H1 (cell line): Measurements from ENCODE around the gene PYGB. TPM values are rescaled to one million over a fixed set of nuclear protein-coding genes. Genes with fewer than 3 reads are reported as not detected.

ENCODE experiments used
- CTCF ChIA-PET: fragments of 300-600 bp; sonication (Branson Sonifier 250); formaldehyde crosslinking; loops from one replicate; lab custom pipeline; 2021; ENCODE audit not compliant: partially characterized antibody; lab: Charles Lee
- POLR2A ChIA-PET: fragments of 300-600 bp; sonication (Branson Sonifier 250); formaldehyde crosslinking; loops from one replicate; lab custom pipeline; 2021; ENCODE audit warnings: inconsistent platforms; ENCODE audit not compliant: partially characterized antibody; lab: Charles Lee
- DNase-seq, 2 experiments: peaks; one replicate each; pipeline versions ENCODE4 v3.0.0 to v3.0.0-alpha.2; 2010 to 2022; ENCODE audit warnings: low spot score in 2 of 2, low read depth in 1 of 2, mixed read lengths in 1 of 2
- FAIRE-seq: peaks from 2 replicates; lab custom pipeline; 2011; peaks lifted over from hg19 to GRCh38; lab: Jason Lieb, UNC
- H2AFZ ChIP-seq: 2 replicates; pipeline ENCODE4 v1.8.1; 2012; ENCODE audit warnings: low read length, inconsistent platforms
- H2AK5ac ChIP-seq: 2 replicates; pipeline ENCODE4 v1.6.1; 2013; ENCODE audit warnings: low read depth, low read length
- H2BK120ac ChIP-seq: replicated peaks from 2 replicates; pipeline ENCODE3; 2013; ENCODE audit warnings: low read depth, low read length, inconsistent platforms
- H2BK12ac ChIP-seq: 2 replicates; pipeline ENCODE4 v1.6.1; 2013; ENCODE audit warnings: low read depth, low read length
- H2BK15ac ChIP-seq: 2 replicates; pipeline ENCODE4 v1.6.1; 2013; ENCODE audit warnings: low read length
- H2BK20ac ChIP-seq: 2 replicates; pipeline ENCODE4 v1.6.1; 2013; ENCODE audit warnings: low read length
- H2BK5ac ChIP-seq: 2 replicates; pipeline ENCODE4 v1.6.1; 2013; ENCODE audit warnings: low read depth, low read length
- H3K14ac ChIP-seq: 2 replicates; pipeline ENCODE4 v1.6.1; 2013; ENCODE audit warnings: inconsistent platforms; ENCODE audit not compliant: insufficient read length
- H3K18ac ChIP-seq: 2 replicates; pipeline ENCODE4 v1.6.1; 2013; ENCODE audit warnings: low read length; ENCODE audit errors: extremely low read depth
- H3K23ac ChIP-seq: 2 replicates; pipeline ENCODE4 v1.6.1; 2013; ENCODE audit warnings: inconsistent platforms; ENCODE audit not compliant: insufficient read length
- H3K23me2 ChIP-seq: 2 replicates; pipeline ENCODE4 v1.6.1; 2013; ENCODE audit warnings: low read depth, low read length
- H3K27ac ChIP-seq: 2 replicates; pipeline ENCODE4 v1.6.1; 2011; ENCODE audit warnings: low read depth, low read length, inconsistent platforms
- H3K27me3 ChIP-seq, 4 experiments: replicated peaks in 1 of 4; 1 replicate in 1 of 4; 2 replicates in 3 of 4; pipeline versions ENCODE4 v1.6.1 to v1.8.1; 2011 to 2013; ENCODE audit warnings: low read length in 3 of 4, mild to moderate bottlenecking in 3 of 4, inconsistent platforms in 2 of 4, mixed read lengths in 2 of 4, moderate library complexity in 1 of 4; ENCODE audit not compliant: control insufficient read depth in 3 of 4, insufficient read depth in 3 of 4; ENCODE audit errors: extremely low read depth in 1 of 4
- H3K36me3 ChIP-seq, 4 experiments: 2 replicates each; pipeline versions ENCODE4 v1.6.1 to v1.8.1; 2011 to 2013; ENCODE audit warnings: mild to moderate bottlenecking in 4 of 4, low read length in 3 of 4, moderate library complexity in 2 of 4, control low read depth in 1 of 4, inconsistent platforms in 1 of 4; ENCODE audit not compliant: insufficient read depth in 4 of 4, control insufficient read depth in 2 of 4
- H3K4ac ChIP-seq: replicated peaks from 2 replicates; pipeline ENCODE3; 2013; ENCODE audit warnings: low read length, low read depth, mixed read lengths, inconsistent platforms; ENCODE audit not compliant: insufficient read length
- H3K4me1 ChIP-seq, 4 experiments: replicated peaks in 1 of 4; 1 replicate in 1 of 4; 2 replicates in 3 of 4; pipeline versions ENCODE4 v1.6.1 to v1.8.1; 2011 to 2013; ENCODE audit warnings: low read length in 3 of 4, inconsistent platforms in 2 of 4, mixed read lengths in 1 of 4; ENCODE audit not compliant: insufficient read depth in 4 of 4, control insufficient read depth in 3 of 4
- H3K4me2 ChIP-seq, 2 experiments: 2 replicates each; pipeline versions ENCODE4 v1.6.1 to v1.8.1; 2011 to 2013; ENCODE audit warnings: low read depth in 2 of 2, low read length in 2 of 2, control low read depth in 1 of 2, inconsistent platforms in 1 of 2, mild to moderate bottlenecking in 1 of 2; ENCODE audit not compliant: insufficient read depth in 1 of 2
- H3K4me3 ChIP-seq, 4 experiments: fragments of 200-600, 300-600 bp in 1 of 4; sonication (generic), shearing (Covaris generic), sonication (Bioruptor Twin) in 1 of 4; 2 replicates each; pipeline versions ENCODE4 v1.5.1 to v1.8.1; 2011 to 2016; ENCODE audit warnings: low read length in 4 of 4, low read depth in 3 of 4, control low read depth in 2 of 4, inconsistent platforms in 2 of 4, mild to moderate bottlenecking in 2 of 4, mixed read lengths in 1 of 4, moderate library complexity in 1 of 4; ENCODE audit not compliant: insufficient read depth in 2 of 4; ENCODE audit errors: extremely low read depth in 1 of 4
- H3K56ac ChIP-seq: replicated peaks from 2 replicates; pipeline ENCODE3; 2013; ENCODE audit warnings: low read depth, mild to moderate bottlenecking, mixed read lengths, low read length, inconsistent platforms; ENCODE audit not compliant: insufficient read length
- H3K79me1 ChIP-seq: 2 replicates; pipeline ENCODE4 v1.6.1; 2013; ENCODE audit warnings: low read depth, low read length, control low read depth
- H3K79me2 ChIP-seq, 2 experiments: 2 replicates each; pipeline versions ENCODE4 v1.6.1 to v1.8.1; 2012 to 2013; ENCODE audit warnings: low read length in 2 of 2, mild to moderate bottlenecking in 2 of 2, inconsistent platforms in 1 of 2; ENCODE audit not compliant: insufficient read depth in 2 of 2, control insufficient read depth in 1 of 2
- H3K9ac ChIP-seq, 4 experiments: replicated peaks in 1 of 4; 1 replicate in 1 of 4; 2 replicates in 3 of 4; pipeline versions ENCODE4 v1.6.1 to v1.8.1; 2011 to 2013; ENCODE audit warnings: low read depth in 3 of 4, low read length in 3 of 4, control low read depth in 2 of 4, mild to moderate bottlenecking in 2 of 4, moderate library complexity in 2 of 4, inconsistent platforms in 1 of 4; ENCODE audit errors: extremely low read depth in 1 of 4
- H3K9me3 ChIP-seq, 2 experiments: 2 replicates each; pipeline versions ENCODE4 v1.6.1 to v1.8.1; 2012 to 2013; ENCODE audit warnings: mild to moderate bottlenecking in 2 of 2, moderate library complexity in 2 of 2, control low read depth in 1 of 2, inconsistent platforms in 1 of 2, low read depth in 1 of 2, low read length in 1 of 2, mixed read lengths in 1 of 2; ENCODE audit not compliant: insufficient read depth in 2 of 2
- H4K20me1 ChIP-seq, 2 experiments: replicated peaks in 1 of 2; 2 replicates each; pipeline versions ENCODE3 to v1.8.1; 2011 to 2013; ENCODE audit warnings: inconsistent platforms in 2 of 2, low read length in 2 of 2, mild to moderate bottlenecking in 1 of 2; ENCODE audit not compliant: insufficient read depth in 2 of 2, control insufficient read depth in 1 of 2
- H4K5ac ChIP-seq: 2 replicates; pipeline ENCODE4 v1.6.1; 2013; ENCODE audit warnings: low read length, low read depth, mixed read lengths, inconsistent platforms; ENCODE audit not compliant: insufficient read length
- H4K8ac ChIP-seq: 2 replicates; pipeline ENCODE4 v1.8.0; 2013; ENCODE audit warnings: mild to moderate bottlenecking, moderate library complexity, low read length, inconsistent platforms; ENCODE audit not compliant: insufficient read depth; ENCODE audit errors: extremely low read depth
- H4K91ac ChIP-seq: replicated peaks from 2 replicates; pipeline ENCODE3; 2013; ENCODE audit warnings: low read length, mixed read lengths, inconsistent platforms; ENCODE audit not compliant: insufficient read length
- ATF3 ChIP-seq: IDR thresholded peaks from 2 replicates; pipeline ENCODE4 v1.6.1; 2011; ENCODE audit warnings: low read depth, mild to moderate bottlenecking, low read length; ENCODE audit not compliant: insufficient read depth
- USF2 ChIP-seq: IDR thresholded peaks from 2 replicates; pipeline ENCODE4 v1.6.1; 2011; ENCODE audit warnings: low read length, improper control_type of control experiment
- WGBS, 2 experiments: shearing (Covaris generic) in 1 of 2; methylation state at CpG; one replicate each; pipeline versions ENCODE4 v1.1.6 to v1.1.7; 2013 to 2015; ENCODE audit warnings: low lambda C conversion rate in 2 of 2, mixed read lengths in 2 of 2, inconsistent platforms in 1 of 2, low coverage in 1 of 2, missing lambda C conversion rate in 1 of 2; ENCODE audit not compliant: insufficient replicate concordance in 2 of 2, insufficient coverage in 1 of 2, insufficient read length in 1 of 2; ENCODE audit errors: extremely low coverage in 1 of 2, missing lambda C conversion rate in 1 of 2; 5-methylcytosine and 5-hydroxymethylcytosine counted together
- polyA plus RNA-seq, 7 experiments: library from polyadenylated mRNA; depleted of rRNA in 3 of 7; stranded (reverse) in 5 of 7; unstranded in 2 of 7; fragments of >200 nt in 5 of 7; fragments of 200-250 nt in 2 of 7; gene quantifications; 1 replicate in 5 of 7; 2 replicates in 1 of 7; 4 replicates in 1 of 7; pipeline versions ENCODE4 v1.2.1 to v1.2.3, GENCODE V29; 2011 to 2013; ENCODE audit warnings: missing spikeins in 2 of 7, mixed read lengths in 2 of 7
- total RNA-seq: library from RNA; stranded (reverse); fragmentation: NEBNext Ultra II Directional; extraction: Animal tissue kit (Norgen Biotek cat#: 25700); gene quantifications from 2 replicates; pipeline ENCODE4 v1.2.1, GENCODE V29; 2021

PYGB gene
- total and polyA plus RNA-seq, 2 of the 8 experiments (the other 6 are each of a cell fraction or from before 2014, with no cell fraction given) = 26.6 to 56.0 TPM

- Histone ChIP-seq H3K4ac (no peak overlapping the region), H3K4me2 (no peak overlapping the region), H3K27me3 (no peaks in the 10 kb centered on the region), H3K4me3 (no peak overlapping the region), H4K8ac (no peak overlapping the region; the same call in 1 of the 2 replicates), H3K56ac (no peak overlapping the region), H4K5ac (no peak overlapping the region), H3K79me1 (peaks cover 13% of the 10 kb centered on the region), H3K9me3 (no peaks in the 10 kb centered on the region; a peak in 1 of 4 replicates), H3K9ac (no peak overlapping the region), H2AK5ac (no peak overlapping the region), H3K27ac (no peak overlapping the region), H3K4me1 (no peaks in the 10 kb centered on the region), H3K14ac (no peak overlapping the region), H2BK15ac (no peak overlapping the region), H3K18ac (no peak overlapping the region), H4K20me1 (peaks cover 2 to 10% of the 10 kb centered on the region in 2 experiments), H3K36me3 (peaks cover 2 to 9% (median 5%) of the 10 kb centered on the region in 4 experiments; a peak in 3 of 8 replicates), H3K79me2 (peaks cover 15 to 45% of the 10 kb centered on the region in 2 experiments), H2BK12ac (no peak overlapping the region), H2BK120ac (no peak overlapping the region), H2BK20ac (no peak overlapping the region; the same call in 1 of the 2 replicates), H3K23ac (no peak overlapping the region), H2AFZ (no peak overlapping the region), H4K91ac (no peak overlapping the region), H3K23me2 (no peaks in the 10 kb centered on the region), H2BK5ac (0 out of 2 replicates have a peak overlapping the region, but pooled peaks have one; percentile 36)
- no peak for DNase-seq
- CTCF ChIA-PET = interaction anchor here (1.0 to 1.5 kb wide), 4 partner anchors 9 to 259 kb away, joined by 3 to 4 read pairs (median 3); no protein-coding TSS in a partner anchor
- POLR2A ChIA-PET = interaction anchor here (1.2 to 1.7 kb wide), 3 partner anchors 12 to 52 kb away, joined by 3 read pairs; no protein-coding TSS in a partner anchor
- WGBS, 2 experiments = 90% methylated on average over 12 of the region's 12 CpGs; no CpG with 5 or more reads in 1 of the 2 experiments
- no peak for FAIRE-seq
- TF ChIP-seq ATF3 (no peak), USF2 (no peak)
Measured at GRCh38 chr20:25254986-25255680, 7.2 kb downstream of the PYGB start.
